HAP-1 (cell line): ENCODE data around the gene ZNF771.

Source experiments
- DNase-seq, 2 experiments: peaks; one replicate each; pipeline ENCODE4 v3.0.0-alpha.2; 2016 to 2020; ENCODE audit warnings: low spot score in 2 of 2
- H3K27me3 ChIP-seq: fragments of 250-450 bp; sonication (Bioruptor Pico); 2 replicates; pipeline ENCODE4 v1.5.1; 2020; ENCODE audit warnings: low read depth, mild to moderate bottlenecking, moderate library complexity
- H3K36me3 ChIP-seq: fragments of 250-450 bp; sonication (Bioruptor Pico); replicated peaks from 2 replicates; pipeline ENCODE4 v1.5.1; 2020; ENCODE audit warnings: mild to moderate bottlenecking
- H3K4me1 ChIP-seq: fragments of 250-450 bp; sonication (Bioruptor Pico); 2 replicates; pipeline ENCODE4 v1.5.1; 2020; ENCODE audit warnings: mild to moderate bottlenecking
- H3K4me3 ChIP-seq: fragments of 250-450 bp; sonication (Bioruptor Pico); 2 replicates; pipeline ENCODE4 v1.5.1; 2020; ENCODE audit warnings: mild to moderate bottlenecking, moderate library complexity
- H3K9me3 ChIP-seq: fragments of 250-450 bp; sonication (Bioruptor Pico); 2 replicates; pipeline ENCODE4 v1.5.1; 2020; ENCODE audit warnings: mild to moderate bottlenecking, moderate library complexity
- in situ Hi-C: fragments of 300-500 bp; cut with MboI; formaldehyde crosslinking; loops from 3 replicates; pipeline ENCODE4 v1.14.3; 2020; ENCODE audit warnings: low sequenced_read_pairs, inconsistent platforms, mixed read lengths

Gene ZNF771

GRCh38 chr16:30369938-30370455 lies 37.4 kb upstream of the ZNF771 start:
- H3K27me3 ChIP-seq, result no peaks in the 10 kb centered on the region
- H3K9me3 ChIP-seq, result no peaks in the 10 kb centered on the region
- H3K36me3 ChIP-seq, result peaks cover 11% of the 10 kb centered on the region
- DNase-seq, result no peak
- H3K4me3 ChIP-seq, result peak overlapping the region; percentile 68
- in situ Hi-C loops, result no loop called here
- H3K4me1 ChIP-seq, result peaks cover 10% of the 10 kb centered on the region

GRCh38 chr16:30370456-30371247 lies 36.8 kb upstream of the ZNF771 start, which contains the start of gene TBC1D10B:
Gene TBC1D10B (minus strand): TSS chr16:30370494. CDS start chr16:30370183, 311 bp downstream.
- H3K27me3 ChIP-seq, result no peaks in the 10 kb centered on the region
- peak within 1 kb of the TSS; percentile 68 for H3K4me3 ChIP-seq
- H3K36me3 ChIP-seq, result peaks cover 5% of the 10 kb centered on the region
- peaks cover 10% of the 10 kb centered on the region for H3K4me1 ChIP-seq
- H3K9me3 ChIP-seq, result no peaks in the 10 kb centered on the region
- peak; percentile 99 to 100 for DNase-seq
- in situ Hi-C loops, result no loop called here

- Histone ChIP-seq H3K36me3 (no peaks in the 10 kb centered on the region; the same call in none of the 2 replicates), H3K27me3 (no peaks in the 10 kb centered on the region), H3K4me1 (peaks cover 10% of the 10 kb centered on the region), H3K9me3 (no peaks in the 10 kb centered on the region), H3K4me3 (peak overlapping the region; percentile 21)
- in situ Hi-C loops, result no loop called here
- no peak for DNase-seq
These were observed 36.1 kb upstream of the ZNF771 start for GRCh38 chr16:30371248-30371816.

GRCh38 chr16:30372038-30372712 lies 35.2 kb upstream of the ZNF771 start:
- peaks cover 12% of the 10 kb centered on the region for H3K4me1 ChIP-seq
- no peaks in the 10 kb centered on the region for H3K27me3 ChIP-seq
- no peaks in the 10 kb centered on the region; the same call in 1 of the 2 replicates for H3K36me3 ChIP-seq
- no peaks in the 10 kb centered on the region for H3K9me3 ChIP-seq
- H3K4me3 ChIP-seq, result no peak overlapping the region
- no peak for DNase-seq
- in situ Hi-C loops, result no loop called here

- Histone ChIP-seq H3K4me1 (peaks cover 12% of the 10 kb centered on the region), H3K9me3 (no peaks in the 10 kb centered on the region), H3K4me3 (no peak overlapping the region), H3K27me3 (no peaks in the 10 kb centered on the region), H3K36me3 (no peaks in the 10 kb centered on the region)
- no peak for DNase-seq
- in situ Hi-C loops, result no loop called here
These were observed 34.7 kb upstream of the ZNF771 start for GRCh38 chr16:30372725-30373124.

- H3K9me3 ChIP-seq, result no peaks in the 10 kb centered on the region
- no peak within 1 kb of the TSS for H3K4me3 ChIP-seq
- no peaks in the 10 kb centered on the region for H3K27me3 ChIP-seq
- H3K4me1 ChIP-seq, result peaks cover 15% of the 10 kb centered on the region
- H3K36me3 ChIP-seq, result no peaks in the 10 kb centered on the region
- in situ Hi-C loops, result no loop called here
- no peak for DNase-seq
These were observed 32.9 kb upstream of the ZNF771 start, which contains the start of gene MYL11 for GRCh38 chr16:30374538-30374937. Gene MYL11 (plus strand): TSS chr16:30374802. CDS start chr16:30374858, 56 bp downstream.

- H3K4me1 ChIP-seq, result peaks cover 15% of the 10 kb centered on the region
- in situ Hi-C loops, result loop anchor here (25.0 kb wide), 2 partner anchors 289 to 536 kb away; partner anchors contain the start of genes FBXL19, PPP4C, TBX6 and YPEL3
- no peak for DNase-seq
- no peaks in the 10 kb centered on the region for H3K27me3 ChIP-seq
- no peak overlapping the region for H3K4me3 ChIP-seq
- H3K36me3 ChIP-seq, result no peaks in the 10 kb centered on the region
- H3K9me3 ChIP-seq, result no peaks in the 10 kb centered on the region
These were observed 31.5 kb upstream of the ZNF771 start for GRCh38 chr16:30375864-30376263.

- no peaks in the 10 kb centered on the region for H3K36me3 ChIP-seq
- in situ Hi-C loops, result loop anchor here (25.0 kb wide), 2 partner anchors 289 to 536 kb away; partner anchors contain the start of genes FBXL19, PPP4C, TBX6 and YPEL3
- peaks cover 11% of the 10 kb centered on the region for H3K4me1 ChIP-seq
- H3K27me3 ChIP-seq, result no peaks in the 10 kb centered on the region
- no peak for DNase-seq
- H3K9me3 ChIP-seq, result no peaks in the 10 kb centered on the region
- no peak overlapping the region for H3K4me3 ChIP-seq
These were observed 30.9 kb upstream of the ZNF771 start for GRCh38 chr16:30376461-30376902.

- in situ Hi-C loops, result loop anchor here (25.0 kb wide), 2 partner anchors 290 to 535 kb away; partner anchors contain the start of genes FBXL19, PPP4C, TBX6 and YPEL3
- Histone ChIP-seq H3K4me1 (peaks cover 10% of the 10 kb centered on the region), H3K9me3 (no peaks in the 10 kb centered on the region), H3K36me3 (no peaks in the 10 kb centered on the region), H3K27me3 (no peaks in the 10 kb centered on the region), H3K4me3 (peak overlapping the region; percentile 54)
- DNase-seq, result no peak
These were observed 30.2 kb upstream of the ZNF771 start for GRCh38 chr16:30377050-30377811.

GRCh38 chr16:30377812-30378235 lies 29.6 kb upstream of the ZNF771 start:
- in situ Hi-C loops, result loop anchor here (25.0 kb wide), 2 partner anchors 291 to 534 kb away; partner anchors contain the start of genes FBXL19, PPP4C, TBX6 and YPEL3
- DNase-seq, result peak; percentile 90 to 96
- Histone ChIP-seq H3K4me1 (peaks cover 10% of the 10 kb centered on the region), H3K4me3 (peak overlapping the region; percentile 54), H3K27me3 (no peaks in the 10 kb centered on the region), H3K36me3 (no peaks in the 10 kb centered on the region), H3K9me3 (no peaks in the 10 kb centered on the region)

- H3K4me1 ChIP-seq, result peaks cover 10% of the 10 kb centered on the region
- peak overlapping the region; percentile 54 for H3K4me3 ChIP-seq
- in situ Hi-C loops, result loop anchor here (25.0 kb wide), 2 partner anchors 291 to 534 kb away; partner anchors contain the start of genes FBXL19, PPP4C, TBX6 and YPEL3
- no peaks in the 10 kb centered on the region for H3K9me3 ChIP-seq
- H3K27me3 ChIP-seq, result no peaks in the 10 kb centered on the region
- no peaks in the 10 kb centered on the region for H3K36me3 ChIP-seq
- peak; percentile 94 to 99 for DNase-seq
These were observed 28.9 kb upstream of the ZNF771 start for GRCh38 chr16:30378236-30379157.
